Measurements from ENCODE around the gene PALD1. TPM values are rescaled to one million over a fixed set of nuclear protein-coding genes. Genes with fewer than 3 reads are reported as not detected.

The PALD1 gene
- total RNA-seq = 0.16 and 0.43 TPM in 2 replicates

GRCh38 chr10:70478191-70479164 is at the start of gene PALD1:
Gene PALD1, plus strand, starts transcription at chr10:70478767. Its CDS starts 47,185 bp downstream, at chr10:70525952.

DNA sequence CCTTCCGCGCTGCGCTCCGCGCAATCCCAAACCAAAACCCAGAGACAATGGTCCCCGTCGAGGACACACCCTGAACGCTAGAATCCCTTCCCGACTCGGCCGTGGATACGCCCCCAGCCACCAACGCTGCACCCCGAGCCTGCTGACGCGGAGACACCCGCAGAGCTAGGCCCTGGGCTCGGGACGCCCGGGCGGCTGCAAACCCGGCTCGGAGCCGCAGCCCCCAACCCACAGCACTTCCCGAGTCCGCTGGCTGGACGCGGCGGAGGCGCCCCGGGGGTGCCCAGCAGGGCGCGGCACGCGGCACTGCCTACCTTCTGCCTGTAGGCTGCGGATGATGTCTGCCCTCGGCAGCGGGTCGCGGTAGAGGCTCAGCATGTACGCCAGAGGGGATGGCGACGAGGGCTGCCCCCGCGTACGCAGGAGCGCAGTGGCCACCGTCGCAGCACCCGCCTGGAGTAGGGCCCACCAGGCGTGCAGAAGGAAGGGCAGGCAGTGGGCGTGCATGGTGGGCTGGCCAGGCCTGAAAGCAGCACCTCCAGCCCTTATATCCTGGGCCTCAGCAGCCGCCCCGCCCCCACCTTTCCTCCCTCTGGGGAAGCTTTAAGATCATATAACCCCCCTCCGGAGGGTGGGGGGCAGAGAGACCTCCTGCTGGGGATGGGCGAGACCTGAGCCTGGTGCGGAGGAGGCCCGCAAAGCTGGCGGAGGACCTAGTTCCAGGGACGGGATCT is 37.2 kb upstream of the PALD1 start, which contains the start of gene NODAL:
NODAL (minus strand) TSS at position 521 of the 734 bp plus-strand sequence; CDS start at position 507, 14 bp downstream.

DNA sequence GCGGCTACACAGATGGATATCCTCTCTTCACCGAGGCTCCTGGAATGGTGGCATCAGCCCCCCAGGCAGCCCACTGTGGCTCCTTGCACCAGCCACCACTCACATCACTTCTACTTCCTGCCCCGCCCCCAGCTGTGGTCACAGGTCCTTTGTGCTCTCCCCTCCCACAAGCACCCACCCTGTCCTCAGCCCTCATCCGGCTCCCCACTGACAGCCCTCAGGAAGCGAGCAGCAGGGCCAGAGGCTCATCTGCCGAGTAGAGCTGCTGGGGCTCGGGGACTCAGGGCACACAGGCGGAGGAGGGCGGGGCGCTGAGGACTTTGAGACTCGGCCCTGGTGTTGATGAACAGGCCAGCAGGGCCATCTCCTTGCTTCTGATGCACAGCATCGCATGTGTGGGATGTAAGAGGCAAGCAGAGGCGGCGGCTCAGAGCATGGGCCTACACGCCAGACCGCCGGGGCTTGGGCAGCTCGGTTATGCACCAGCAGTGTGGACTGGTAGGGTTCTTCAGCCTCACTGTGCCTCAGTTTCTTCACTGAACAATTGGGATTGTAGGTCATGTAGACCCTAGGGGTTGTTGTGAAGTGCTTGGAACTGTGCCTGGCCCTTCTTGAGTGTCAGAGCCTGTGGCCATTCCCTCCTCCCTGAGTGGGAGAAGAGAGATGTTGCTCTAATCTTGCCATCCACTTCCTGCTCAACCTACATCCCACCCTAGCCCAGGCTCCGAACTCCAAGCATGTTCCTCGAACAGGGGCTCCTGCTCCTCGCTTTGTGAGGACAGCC is 124.3 kb downstream of the PALD1 start, which contains the start of gene PRF1:
PRF1 (minus strand) TSS at position 77 of the 784 bp plus-strand sequence. CDS start 1,839 bp downstream, outside the sequence.

Other genes starting within 250 kb of the PALD1 start
- gene PPA1, start 245.3 kb upstream of the PALD1 start, total RNA-seq = 221 and 248 TPM in 2 replicates
- under 0.01 TPM in 1 of 2 replicates, not detected in the other for gene NPFFR1, start 194.8 kb upstream of the PALD1 start, total RNA-seq
- 6.1 and 15.2 TPM in 2 replicates for gene LRRC20, start 96.1 kb upstream of the PALD1 start, total RNA-seq
- 12.8 and 17.0 TPM in 2 replicates for gene EIF4EBP2, start 74.6 kb upstream of the PALD1 start, total RNA-seq
- not detected in 2 replicates for gene NODAL, start 37.1 kb upstream of the PALD1 start, total RNA-seq
- gene PRF1, start 124.0 kb downstream of the PALD1 start, total RNA-seq = not detected in 2 replicates
- 3.3 and 22.9 TPM in 2 replicates for gene ADAMTS14, start 193.7 kb downstream of the PALD1 start, total RNA-seq

All from bronchial smooth muscle cell (primary cell).